ENCODE data around the gene SND1.

DNA sequence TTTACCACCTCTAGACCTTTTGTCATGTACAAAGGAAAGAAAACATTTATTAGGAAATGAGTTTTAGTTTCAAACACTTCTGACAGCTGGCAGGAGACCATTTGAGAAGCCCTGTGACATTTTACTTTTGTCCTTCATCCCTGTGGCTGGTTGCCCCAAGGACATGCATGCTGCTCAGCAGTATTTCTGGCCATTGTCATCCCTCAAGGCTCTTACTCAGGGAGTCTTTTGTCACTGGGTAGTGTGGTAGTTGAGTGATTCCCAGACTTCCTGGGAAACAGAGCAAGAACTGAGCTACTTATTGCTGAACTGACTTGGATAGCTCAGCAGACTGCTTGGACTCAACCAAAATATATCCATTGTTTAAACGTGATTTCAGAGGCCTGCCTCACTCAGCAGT lies 236.4 kb downstream of the SND1 start:
- TF ChIP-seq CTCF (conservative IDR thresholded peaks at IDR 0.05; ENCODE audit: low read depth, low read length) (no peak), EZH2 (IDR thresholded peaks at IDR 0.05; ENCODE audit: low read length, unreplicated experiment) (no peak), EZH2phosphoT487 (IDR thresholded peaks at IDR 0.05; ENCODE audit: borderline replicate concordance, low read length) (no peak)

Data from PC-3 (cell line).